Activated CD4-positive, alpha-beta T cell treated with anti-CD3 and anti-CD28 coated beads, Interleukin-2, amount 50 U/mL, for 24 hours (primary cell): Measurements from ENCODE around the gene SHISA4.

Experiments
- DNase-seq, 2 donors: peaks; one replicate each; pipeline ENCODE4 v3.0.0-alpha.2; 2020; ENCODE audit warnings: low read depth in 1 of 2, low spot score in 1 of 2

Gene SHISA4

GRCh38 chr1:201881617-201882016 is 7.1 kb upstream of the SHISA4 start:
- DNase-seq, result no peak

- no peak for DNase-seq
These were observed 6.0 kb upstream of the SHISA4 start for GRCh38 chr1:201882665-201883132.

GRCh38 chr1:201883266-201883665 is 5.4 kb upstream of the SHISA4 start:
- no peak for DNase-seq

GRCh38 chr1:201883786-201884185 is 4.9 kb upstream of the SHISA4 start:
- no peak for DNase-seq

GRCh38 chr1:201884425-201884824 is 4.3 kb upstream of the SHISA4 start:
- DNase-seq, result no peak

GRCh38 chr1:201885531-201886075 is 3.1 kb upstream of the SHISA4 start:
- no peak for DNase-seq

- DNase-seq, result no peak
These were observed 2.4 kb upstream of the SHISA4 start for GRCh38 chr1:201886103-201886885.

GRCh38 chr1:201887116-201887866 is 1.4 kb upstream of the SHISA4 start:
- DNase-seq, result no peak

- no peak for DNase-seq
These were observed 631 bp downstream of the SHISA4 start for GRCh38 chr1:201889090-201889968.

- no peak for DNase-seq
These were observed 1.5 kb downstream of the SHISA4 start for GRCh38 chr1:201890223-201890622.

GRCh38 chr1:201890806-201891450 is 2.2 kb downstream of the SHISA4 start:
- no peak for DNase-seq

GRCh38 chr1:201891451-201892045 is 2.9 kb downstream of the SHISA4 start:
- DNase-seq, result no peak

- no peak for DNase-seq
These were observed 3.5 kb downstream of the SHISA4 start for GRCh38 chr1:201892211-201892610.

- no peak for DNase-seq
These were observed 4.7 kb downstream of the SHISA4 start for GRCh38 chr1:201893431-201893830.

- no peak for DNase-seq
These were observed 5.8 kb downstream of the SHISA4 start for GRCh38 chr1:201894343-201895119.

GRCh38 chr1:201895120-201895665 is 6.5 kb downstream of the SHISA4 start:
- no peak for DNase-seq

GRCh38 chr1:201895913-201896807 is 7.5 kb downstream of the SHISA4 start:
- peak; percentile 56 to 73 for DNase-seq

GRCh38 chr1:201896951-201897391 is 8.3 kb downstream of the SHISA4 start:
- DNase-seq, result no peak
